ENCODE data around the gene LIMK2. TPM values are rescaled to one million over a fixed set of nuclear protein-coding genes. Genes with fewer than 3 reads are reported as not detected.

LIMK2 gene
- total RNA-seq, 1 donor, result 25.0 TPM

DNA sequence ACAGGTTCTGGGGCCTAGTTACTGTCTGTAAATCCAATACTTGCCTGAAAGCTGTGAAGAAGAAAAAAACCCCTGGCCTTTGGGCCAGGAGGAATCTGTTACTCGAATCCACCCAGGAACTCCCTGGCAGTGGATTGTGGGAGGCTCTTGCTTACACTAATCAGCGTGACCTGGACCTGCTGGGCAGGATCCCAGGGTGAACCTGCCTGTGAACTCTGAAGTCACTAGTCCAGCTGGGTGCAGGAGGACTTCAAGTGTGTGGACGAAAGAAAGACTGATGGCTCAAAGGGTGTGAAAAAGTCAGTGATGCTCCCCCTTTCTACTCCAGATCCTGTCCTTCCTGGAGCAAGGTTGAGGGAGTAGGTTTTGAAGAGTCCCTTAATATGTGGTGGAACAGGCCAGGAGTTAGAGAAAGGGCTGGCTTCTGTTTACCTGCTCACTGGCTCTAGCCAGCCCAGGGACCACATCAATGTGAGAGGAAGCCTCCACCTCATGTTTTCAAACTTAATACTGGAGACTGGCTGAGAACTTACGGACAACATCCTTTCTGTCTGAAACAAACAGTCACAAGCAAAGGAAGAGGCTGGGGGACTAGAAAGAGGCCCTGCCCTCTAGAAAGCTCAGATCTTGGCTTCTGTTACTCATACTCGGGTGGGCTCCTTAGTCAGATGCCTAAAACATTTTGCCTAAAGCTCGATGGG is 66.7 kb downstream of the LIMK2 start:
- no peaks in the 10 kb centered on the region for H3K4me1 ChIP-seq (ENCODE audit: insufficient read depth, low read length)
- no peaks in the 10 kb centered on the region for H3K79me2 ChIP-seq (ENCODE audit: insufficient read depth, low read length)
- H3K27me3 ChIP-seq (ENCODE audit: insufficient read depth, low read length), result no peaks in the 10 kb centered on the region
- peaks cover 54% of the 10 kb centered on the region for H3K36me3 ChIP-seq (ENCODE audit: insufficient read depth, low read length)
- H3K27ac ChIP-seq (ENCODE audit: low read depth, low read length), result no peak overlapping the region
- H2AFZ ChIP-seq (ENCODE audit: low read length), result no peak overlapping the region
- TF ChIP-seq, protein P1, sequence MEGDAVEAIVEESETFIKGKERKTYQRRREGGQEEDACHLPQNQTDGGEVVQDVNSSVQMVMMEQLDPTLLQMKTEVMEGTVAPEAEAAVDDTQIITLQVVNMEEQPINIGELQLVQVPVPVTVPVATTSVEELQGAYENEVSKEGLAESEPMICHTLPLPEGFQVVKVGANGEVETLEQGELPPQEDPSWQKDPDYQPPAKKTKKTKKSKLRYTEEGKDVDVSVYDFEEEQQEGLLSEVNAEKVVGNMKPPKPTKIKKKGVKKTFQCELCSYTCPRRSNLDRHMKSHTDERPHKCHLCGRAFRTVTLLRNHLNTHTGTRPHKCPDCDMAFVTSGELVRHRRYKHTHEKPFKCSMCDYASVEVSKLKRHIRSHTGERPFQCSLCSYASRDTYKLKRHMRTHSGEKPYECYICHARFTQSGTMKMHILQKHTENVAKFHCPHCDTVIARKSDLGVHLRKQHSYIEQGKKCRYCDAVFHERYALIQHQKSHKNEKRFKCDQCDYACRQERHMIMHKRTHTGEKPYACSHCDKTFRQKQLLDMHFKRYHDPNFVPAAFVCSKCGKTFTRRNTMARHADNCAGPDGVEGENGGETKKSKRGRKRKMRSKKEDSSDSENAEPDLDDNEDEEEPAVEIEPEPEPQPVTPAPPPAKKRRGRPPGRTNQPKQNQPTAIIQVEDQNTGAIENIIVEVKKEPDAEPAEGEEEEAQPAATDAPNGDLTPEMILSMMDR (IDR thresholded peaks at IDR 0.05; ENCODE audit: extremely low read depth, low read depth, low read length), result no peak
- no peak overlapping the region for H3K4me2 ChIP-seq (ENCODE audit: insufficient read depth, low read length)
- H3K9me3 ChIP-seq (ENCODE audit: low read depth, low read length), result no peaks in the 10 kb centered on the region
- no peak for DNase-seq (ENCODE audit: insufficient read length, low spot score, missing footprints)
- no peak overlapping the region for H3K4me3 ChIP-seq (ENCODE audit: insufficient read depth, low read length)
- peaks cover 7% of the 10 kb centered on the region for H4K20me1 ChIP-seq (ENCODE audit: insufficient read depth, low read length)

DNA sequence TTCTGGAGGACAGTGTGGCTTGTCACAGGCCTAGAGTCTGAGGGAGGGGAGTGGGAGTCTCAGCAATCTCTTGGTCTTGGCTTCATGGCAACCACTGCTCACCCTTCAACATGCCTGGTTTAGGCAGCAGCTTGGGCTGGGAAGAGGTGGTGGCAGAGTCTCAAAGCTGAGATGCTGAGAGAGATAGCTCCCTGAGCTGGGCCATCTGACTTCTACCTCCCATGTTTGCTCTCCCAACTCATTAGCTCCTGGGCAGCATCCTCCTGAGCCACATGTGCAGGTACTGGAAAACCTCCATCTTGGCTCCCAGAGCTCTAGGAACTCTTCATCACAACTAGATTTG is 67.2 kb downstream of the LIMK2 start:
- Histone ChIP-seq H3K27me3 (ENCODE audit: insufficient read depth, low read length) (no peaks in the 10 kb centered on the region), H3K27ac (ENCODE audit: low read depth, low read length) (no peak overlapping the region), H3K4me3 (ENCODE audit: insufficient read depth, low read length) (no peak overlapping the region), H3K9me3 (ENCODE audit: low read depth, low read length) (no peaks in the 10 kb centered on the region), H3K36me3 (ENCODE audit: insufficient read depth, low read length) (peaks cover 50% of the 10 kb centered on the region), H3K4me1 (ENCODE audit: insufficient read depth, low read length) (no peaks in the 10 kb centered on the region), H2AFZ (ENCODE audit: low read length) (no peak overlapping the region), H3K4me2 (ENCODE audit: insufficient read depth, low read length) (no peak overlapping the region), H3K79me2 (ENCODE audit: insufficient read depth, low read length) (no peaks in the 10 kb centered on the region), H4K20me1 (ENCODE audit: insufficient read depth, low read length) (peaks cover 7% of the 10 kb centered on the region)
- TF ChIP-seq, protein P1 (IDR thresholded peaks at IDR 0.05; ENCODE audit: extremely low read depth, low read depth, low read length), result no peak
- DNase-seq (ENCODE audit: insufficient read length, low spot score, missing footprints), result no peak

DNA sequence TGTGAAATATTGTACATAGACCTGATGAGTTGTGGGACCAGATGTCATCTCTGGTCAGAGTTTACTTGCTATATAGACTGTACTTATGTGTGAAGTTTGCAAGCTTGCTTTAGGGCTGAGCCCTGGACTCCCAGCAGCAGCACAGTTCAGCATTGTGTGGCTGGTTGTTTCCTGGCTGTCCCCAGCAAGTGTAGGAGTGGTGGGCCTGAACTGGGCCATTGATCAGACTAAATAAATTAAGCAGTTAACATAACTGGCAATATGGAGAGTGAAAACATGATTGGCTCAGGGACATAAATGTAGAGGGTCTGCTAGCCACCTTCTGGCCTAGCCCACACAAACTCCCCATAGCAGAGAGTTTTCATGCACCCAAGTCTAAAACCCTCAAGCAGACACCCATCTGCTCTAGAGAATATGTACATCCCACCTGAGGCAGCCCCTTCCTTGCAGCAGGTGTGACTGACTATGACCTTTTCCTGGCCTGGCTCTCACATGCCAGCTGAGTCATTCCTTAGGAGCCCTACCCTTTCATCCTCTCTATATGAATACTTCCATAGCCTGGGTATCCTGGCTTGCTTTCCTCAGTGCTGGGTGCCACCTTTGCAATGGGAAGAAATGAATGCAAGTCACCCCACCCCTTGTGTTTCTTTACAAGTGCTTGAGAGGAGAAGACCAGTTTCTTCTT is 67.9 kb downstream of the LIMK2 start:
- TF ChIP-seq, protein P1 (IDR thresholded peaks at IDR 0.05; ENCODE audit: extremely low read depth, low read depth, low read length), result no peak
- Histone ChIP-seq H3K9me3 (ENCODE audit: low read depth, low read length) (no peaks in the 10 kb centered on the region), H4K20me1 (ENCODE audit: insufficient read depth, low read length) (peaks cover 7% of the 10 kb centered on the region), H3K27me3 (ENCODE audit: insufficient read depth, low read length) (no peaks in the 10 kb centered on the region), H2AFZ (ENCODE audit: low read length) (no peak overlapping the region), H3K27ac (ENCODE audit: low read depth, low read length) (no peak overlapping the region), H3K4me3 (ENCODE audit: insufficient read depth, low read length) (no peak overlapping the region), H3K36me3 (ENCODE audit: insufficient read depth, low read length) (peaks cover 44% of the 10 kb centered on the region), H3K4me2 (ENCODE audit: insufficient read depth, low read length) (no peak overlapping the region), H3K79me2 (ENCODE audit: insufficient read depth, low read length) (no peaks in the 10 kb centered on the region), H3K4me1 (ENCODE audit: insufficient read depth, low read length) (no peaks in the 10 kb centered on the region)
- no peak for DNase-seq (ENCODE audit: insufficient read length, low spot score, missing footprints)

DNA sequence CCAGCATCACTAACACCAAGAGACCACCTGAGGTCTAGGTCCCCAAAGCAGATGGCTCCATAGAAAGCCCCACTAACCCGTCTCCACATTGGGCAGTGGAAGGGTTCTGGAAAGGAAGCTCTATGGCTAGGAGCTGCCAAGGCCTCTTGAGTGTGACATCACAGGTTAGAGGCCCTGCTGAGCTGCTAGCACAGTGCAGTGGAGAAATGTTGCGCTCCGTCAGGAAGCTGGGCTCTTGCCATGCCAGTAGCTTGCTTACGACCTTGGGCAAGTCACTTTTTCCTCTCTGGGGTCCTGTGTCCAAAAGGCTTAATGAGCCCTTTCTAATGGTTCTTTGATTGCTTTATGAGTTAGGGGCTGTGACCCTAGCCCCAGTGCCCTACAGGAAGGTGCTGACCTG is 69.6 kb downstream of the LIMK2 start:
- H3K79me2 ChIP-seq (ENCODE audit: insufficient read depth, low read length), result no peaks in the 10 kb centered on the region
- H3K4me2 ChIP-seq (ENCODE audit: insufficient read depth, low read length), result no peak overlapping the region
- no peaks in the 10 kb centered on the region for H3K9me3 ChIP-seq (ENCODE audit: low read depth, low read length)
- H3K36me3 ChIP-seq (ENCODE audit: insufficient read depth, low read length), result peaks cover 34% of the 10 kb centered on the region
- no peak overlapping the region for H3K4me3 ChIP-seq (ENCODE audit: insufficient read depth, low read length)
- no peaks in the 10 kb centered on the region for H3K27me3 ChIP-seq (ENCODE audit: insufficient read depth, low read length)
- DNase-seq (ENCODE audit: insufficient read length, low spot score, missing footprints), result no peak
- H3K27ac ChIP-seq (ENCODE audit: low read depth, low read length), result no peak overlapping the region
- no peak overlapping the region for H2AFZ ChIP-seq (ENCODE audit: low read length)
- H4K20me1 ChIP-seq (ENCODE audit: insufficient read depth, low read length), result peaks cover 7% of the 10 kb centered on the region
- TF ChIP-seq, protein P1 (IDR thresholded peaks at IDR 0.05; ENCODE audit: extremely low read depth, low read depth, low read length), result no peak
- no peaks in the 10 kb centered on the region for H3K4me1 ChIP-seq (ENCODE audit: insufficient read depth, low read length)
